Measurements from ENCODE around the gene TMEM271. TPM values are rescaled to one million over a fixed set of nuclear protein-coding genes. Genes with fewer than 3 reads are reported as not detected.
A peak's percentile ranks its signal among the peaks of the same experiment; 100 is the strongest.

Gene TMEM271
- polyA plus RNA-seq, 1 donor from 2014 or later: 16.0 TPM

DNA sequence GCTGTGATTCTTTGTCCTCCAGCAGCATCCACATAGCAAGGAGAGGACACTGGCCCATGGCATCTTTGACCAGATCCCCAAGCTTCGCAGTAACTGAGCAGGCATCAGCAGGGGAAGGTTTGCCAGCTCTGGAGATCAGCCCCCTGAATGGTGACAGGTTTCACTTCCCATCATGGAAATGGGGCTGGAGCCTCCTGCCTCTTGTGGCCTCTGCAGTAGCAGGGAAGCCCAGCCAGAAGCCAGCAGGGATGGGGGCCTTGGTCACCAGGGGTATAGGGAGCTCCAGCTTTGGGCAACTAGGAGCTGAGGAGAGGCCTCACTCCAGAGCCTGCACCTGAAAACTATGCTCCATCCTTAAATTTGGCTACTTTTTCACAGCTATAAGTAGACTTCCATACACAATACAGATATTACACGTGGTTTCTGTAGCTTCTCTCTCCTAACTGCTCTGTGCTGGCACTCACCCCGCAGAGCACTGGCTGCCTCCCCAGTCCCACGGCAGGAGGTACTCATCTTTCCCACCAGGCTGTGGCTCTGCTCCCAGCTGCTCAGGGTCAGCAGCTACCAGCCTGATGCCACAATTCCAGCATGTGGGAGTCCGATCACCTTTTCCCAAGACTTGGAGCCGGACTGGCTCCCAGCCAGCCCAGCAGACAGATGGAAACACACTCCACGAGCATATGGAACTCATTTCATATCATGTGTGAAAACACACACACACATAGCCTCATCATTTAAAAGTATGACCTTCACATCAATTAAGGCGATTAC lies 2.8 kb downstream of the TMEM271 start:
- H3F3A ChIP-seq (ENCODE audit: insufficient read depth, low read length, poor library complexity, severe bottlenecking): peaks cover 2% of the 10 kb centered on the region
- H4K20me1 ChIP-seq (ENCODE audit: insufficient read depth): no peaks in the 10 kb centered on the region
- no peak overlapping the region for H2AFZ ChIP-seq (ENCODE audit: low read depth, low read length)
- H3K9ac ChIP-seq (ENCODE audit: low read length): no peak overlapping the region
- H3K9me3 ChIP-seq (ENCODE audit: low read length): peaks cover 10% of the 10 kb centered on the region
- TF ChIP-seq REST (IDR thresholded peaks at IDR 0.05; ENCODE audit: borderline replicate concordance) (no peak), EP300 (conservative IDR thresholded peaks at IDR 0.05; ENCODE audit: poor library complexity, severe bottlenecking) (no peak), POLR2AphosphoS5 (IDR thresholded peaks at IDR 0.05) (no peak), EZH2 (IDR thresholded peaks at IDR 0.05; ENCODE audit: borderline replicate concordance, insufficient read depth, low read length, poor library complexity, severe bottlenecking) (no peak), SMC3 (conservative IDR thresholded peaks at IDR 0.05; ENCODE audit: poor library complexity) (no peak), RAD21 (conservative IDR thresholded peaks at IDR 0.05) (no peak), TAF1 (IDR thresholded peaks at IDR 0.05; ENCODE audit: low read depth) (no peak), CTCF (IDR thresholded peaks at IDR 0.05; ENCODE audit: poor library complexity, severe bottlenecking) (no peak), MXI1 (conservative IDR thresholded peaks at IDR 0.05; ENCODE audit: poor library complexity, severe bottlenecking) (no peak)
- H3K27ac ChIP-seq (ENCODE audit: low read length): no peak overlapping the region
- no peaks in the 10 kb centered on the region for H3K79me2 ChIP-seq (replicated peaks; ENCODE audit: insufficient read depth, low read length)
- H3K27me3 ChIP-seq (ENCODE audit: insufficient read depth, low read depth, low read length): peaks cover 35% of the 10 kb centered on the region
- peak overlapping the region; percentile 68 for H3K4me3 ChIP-seq (ENCODE audit: low read length)
- H3K9me2 ChIP-seq (ENCODE audit: insufficient read depth, low read length): no peaks in the 10 kb centered on the region
- peaks cover 5% of the 10 kb centered on the region for H3K36me3 ChIP-seq (ENCODE audit: insufficient read depth, low read length)
- H3K4me2 ChIP-seq (ENCODE audit: low read length): peak overlapping the region; percentile 37

DNA sequence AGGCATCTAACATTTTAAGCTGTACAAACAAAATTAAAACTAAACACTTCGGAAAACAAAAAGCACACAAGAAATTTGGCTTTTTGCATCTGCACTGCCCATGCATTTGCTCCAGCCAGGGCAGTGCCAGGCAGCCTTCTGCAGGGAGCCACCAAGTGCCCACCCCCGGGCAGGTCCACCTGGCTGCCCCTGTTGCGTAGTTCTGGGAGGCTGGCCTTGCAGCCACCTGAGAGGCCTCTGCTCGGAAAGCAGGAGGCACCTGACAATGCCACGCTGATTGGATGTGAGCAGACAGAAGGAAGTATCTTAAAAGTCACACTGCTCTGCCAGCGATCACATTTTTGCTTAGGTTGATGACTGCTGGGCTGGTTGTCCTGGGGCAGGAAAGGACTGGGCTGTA lies 3.5 kb downstream of the TMEM271 start:
- H3K4me3 ChIP-seq (ENCODE audit: low read length): peak overlapping the region; percentile 68
- no peak overlapping the region for H3K27ac ChIP-seq (ENCODE audit: low read length)
- H4K20me1 ChIP-seq (ENCODE audit: insufficient read depth): no peaks in the 10 kb centered on the region
- no peaks in the 10 kb centered on the region for H3K79me2 ChIP-seq (replicated peaks; ENCODE audit: insufficient read depth, low read length)
- H3K9me3 ChIP-seq (ENCODE audit: low read length): peaks cover 10% of the 10 kb centered on the region
- H3K36me3 ChIP-seq (ENCODE audit: insufficient read depth, low read length): peaks cover 5% of the 10 kb centered on the region
- H3F3A ChIP-seq (ENCODE audit: insufficient read depth, low read length, poor library complexity, severe bottlenecking): peaks cover 2% of the 10 kb centered on the region
- H3K9me2 ChIP-seq (ENCODE audit: insufficient read depth, low read length): no peaks in the 10 kb centered on the region
- no peak overlapping the region for H3K4me2 ChIP-seq (ENCODE audit: low read length)
- peaks cover 35% of the 10 kb centered on the region for H3K27me3 ChIP-seq (ENCODE audit: insufficient read depth, low read depth, low read length)
- H3K9ac ChIP-seq (ENCODE audit: low read length): no peak overlapping the region
- no peak overlapping the region for H2AFZ ChIP-seq (ENCODE audit: low read depth, low read length)
- TF ChIP-seq TAF1 (IDR thresholded peaks at IDR 0.05; ENCODE audit: low read depth) (no peak), EP300 (conservative IDR thresholded peaks at IDR 0.05; ENCODE audit: poor library complexity, severe bottlenecking) (no peak), CTCF (IDR thresholded peaks at IDR 0.05; ENCODE audit: poor library complexity, severe bottlenecking) (no peak), SMC3 (conservative IDR thresholded peaks at IDR 0.05; ENCODE audit: poor library complexity) (no peak), RAD21 (conservative IDR thresholded peaks at IDR 0.05) (no peak), MXI1 (conservative IDR thresholded peaks at IDR 0.05; ENCODE audit: poor library complexity, severe bottlenecking) (no peak), REST (IDR thresholded peaks at IDR 0.05; ENCODE audit: borderline replicate concordance) (no peak), POLR2AphosphoS5 (IDR thresholded peaks at IDR 0.05) (no peak), EZH2 (IDR thresholded peaks at IDR 0.05; ENCODE audit: borderline replicate concordance, insufficient read depth, low read length, poor library complexity, severe bottlenecking) (no peak)

Measured in neural cell (in vitro differentiated cells).